ENCODE measurements around the gene RAB11FIP4. TPM values are rescaled to one million over a fixed set of nuclear protein-coding genes. Genes with fewer than 3 reads are reported as not detected.

The RAB11FIP4 gene
- total and polyA plus RNA-seq, 9 of the 15 experiments (the other 6 are each of a cell fraction or from before 2014, with no cell fraction given), result 0.62 to 16.6 (median 8.9) TPM

GRCh38 chr17:31540602-31541307 lies 149.3 kb downstream of the RAB11FIP4 start:
- no peak overlapping the region for H3K9ac ChIP-seq (ENCODE audit: insufficient read depth in 1 of 2, low read depth in 2 of 2, low read length in 2 of 2)
- POLR2A ChIA-PET, result interaction anchor here (0.6 to 1.3 kb wide), 5 partner anchors 8 to 231 kb away, joined by 3 to 4 read pairs (median 3); no protein-coding TSS in a partner anchor
- no peak overlapping the region for H3K4me2 ChIP-seq (ENCODE audit: insufficient read depth, low read length)
- H3K4me1 ChIP-seq (replicated peaks in 1 of 2; ENCODE audit: control insufficient read depth in 2 of 2, insufficient read depth in 2 of 2, low read length in 2 of 2), result peaks cover 0 to 5% of the 10 kb centered on the region in 2 experiments; a peak in 1 of 5 replicates
- intact Hi-C loops (cut with micrococcal nuclease) (no loop called here), in situ Hi-C loops (cut with MboI) (no loop called here)
- no TSS peak for BruUV-seq (replicated peaks)
- no peaks in the 10 kb centered on the region for H3K9me1 ChIP-seq (ENCODE audit: control insufficient read depth, insufficient read depth, low read length)
- no peaks in the 10 kb centered on the region for H3K79me2 ChIP-seq (ENCODE audit: control insufficient read depth, insufficient read depth, low read length)
- WGBS (ENCODE audit: insufficient coverage, low coverage, missing lambda C conversion rate), result 36% methylated on average over 9 of the region's 9 CpGs
- H3K4me3 ChIP-seq, result no peak overlapping the region
- CTCF ChIA-PET (ENCODE audit: low intra/inter-chr PET ratio), result no interaction called here
- no peak for FAIRE-seq
- H3K27ac ChIP-seq (ENCODE audit: extremely low read depth, low read depth, low read length), result no peak overlapping the region
- no peak for ATAC-seq
- H4K20me1 ChIP-seq (replicated peaks; ENCODE audit: control insufficient read depth, insufficient read depth, low read length), result peaks cover under 1% of the 10 kb centered on the region; the same call in 1 of the 2 replicates
- H3K36me3 ChIP-seq (ENCODE audit: control insufficient read depth, insufficient read depth, low read length), result no peaks in the 10 kb centered on the region
- no peak overlapping the region for H2AFZ ChIP-seq (ENCODE audit: low read depth, low read length)
- H3K9me3 ChIP-seq (replicated peaks; ENCODE audit: control insufficient read depth, insufficient read depth, low read depth, low read length), result no peaks in the 10 kb centered on the region
- H3K27me3 ChIP-seq (ENCODE audit: control insufficient read depth in 2 of 2, insufficient read depth in 2 of 2, low read length in 2 of 2), result peaks cover 0 to 12% of the 10 kb centered on the region in 2 experiments; a peak in 2 of 5 replicates
- DNase-seq (ENCODE audit: extremely low read depth in 1 of 4, low spot score in 3 of 4), result no peak
- no peak for TF ChIP-seq ZBTB11 (CRISPR knock-in tag; IDR thresholded peaks at IDR 0.05)
- no peak for TF ChIP-seq THAP7 (CRISPR knock-in tag; IDR thresholded peaks at IDR 0.05)
- no peak for TF ChIP-seq SMARCC2 (IDR thresholded peaks at IDR 0.05; ENCODE audit: low read depth)
- TF ChIP-seq CREB3L1 (IDR thresholded peaks at IDR 0.05; ENCODE audit: borderline replicate concordance, low read depth), result no peak
- no peak for TF ChIP-seq RREB1 (CRISPR knock-in tag; IDR thresholded peaks at IDR 0.05)
- TF ChIP-seq ZNF449 (CRISPR knock-in tag; IDR thresholded peaks at IDR 0.05), result no peak

Data from K562 (cell line).